WTC11 (cell line): ENCODE results near the gene SPDYC. TPM values are rescaled to one million over a fixed set of nuclear protein-coding genes. Genes with fewer than 3 reads are reported as not detected.

Experiments
- ATAC-seq: fragments of 200-7000 bp; cut with Tn5 transposase; 2 replicates; pipeline ENCODE4 v1.10.0; 2021; ENCODE audit warnings: mild to moderate bottlenecking, moderate library complexity
- CTCF ChIA-PET: fragments of 300-600 bp; sonication (Branson Sonifier 250); formaldehyde crosslinking; loops from one replicate; lab custom pipeline; 2021; ENCODE audit warnings: antibody characterized with exemption; lab: Charles Lee
- POLR2A ChIA-PET: fragments of 350-600 bp; sonication (Branson Sonifier 250); formaldehyde crosslinking; loops from one replicate; lab custom pipeline; 2021; ENCODE audit warnings: antibody characterized with exemption; lab: Charles Lee
- DNase-seq: peaks from one replicate; pipeline ENCODE4 v3.0.0; 2021; ENCODE audit warnings: low spot score
- H3K27ac Mint-ChIP-seq: 2 replicates; pipeline ENCODE4 v1.8.0; 2021; ENCODE audit warnings: mixed read lengths
- H3K27me3 Mint-ChIP-seq: 2 replicates; pipeline ENCODE4 v1.8.0; 2021; ENCODE audit warnings: low read depth, mild to moderate bottlenecking, moderate library complexity, mixed read lengths
- H3K36me3 Mint-ChIP-seq: 2 replicates; pipeline ENCODE4 v1.8.0; 2021; ENCODE audit warnings: mixed read lengths
- H3K4me1 Mint-ChIP-seq: 2 replicates; pipeline ENCODE4 v1.8.0; 2022; ENCODE audit warnings: mixed read lengths
- H3K4me3 Mint-ChIP-seq: 2 replicates; pipeline ENCODE4 v1.8.0; 2021; ENCODE audit warnings: mild to moderate bottlenecking, moderate library complexity, mixed read lengths
- H3K9me3 Mint-ChIP-seq: 2 replicates; pipeline ENCODE4 v1.8.0; 2021; ENCODE audit warnings: mixed read lengths
- ERG ChIP-seq: fragments of 250-450 bp; sonication (Bioruptor Pico); IDR thresholded peaks from 2 replicates; pipeline ENCODE4 v1.8.0; 2021; ENCODE audit warnings: mild to moderate bottlenecking
- ETV6 ChIP-seq: sonication (generic); formaldehyde crosslinking; IDR thresholded peaks from 2 replicates; pipeline ENCODE4 v1.8.1; 2022; ENCODE audit warnings: mild to moderate bottlenecking, missing genetic modification reagents
- FOXK1 ChIP-seq: sonication (generic); formaldehyde crosslinking; IDR thresholded peaks from 2 replicates; pipeline ENCODE4 v1.8.0; 2022; ENCODE audit warnings: mild to moderate bottlenecking, moderate library complexity, missing genetic modification reagents
- FOXP4 ChIP-seq: sonication (generic); formaldehyde crosslinking; IDR thresholded peaks from 2 replicates; pipeline ENCODE4 v1.8.0; 2022; ENCODE audit warnings: mild to moderate bottlenecking, missing genetic modification reagents
- IRF1 ChIP-seq: sonication (generic); formaldehyde crosslinking; IDR thresholded peaks from 2 replicates; pipeline ENCODE4 v1.8.0; 2023; ENCODE audit warnings: missing genetic modification reagents
- IRF2 ChIP-seq: sonication (generic); formaldehyde crosslinking; IDR thresholded peaks from 2 replicates; pipeline ENCODE4 v1.8.0; 2022; ENCODE audit warnings: low read depth, missing genetic modification reagents, borderline replicate concordance
- JAZF1 ChIP-seq: fragments of 250-450 bp; sonication (Bioruptor Pico); IDR thresholded peaks from 2 replicates; pipeline ENCODE4 v1.9.0; 2021; ENCODE audit warnings: moderate library complexity, mild to moderate bottlenecking, inconsistent platforms
- JUN ChIP-seq: sonication (generic); formaldehyde crosslinking; IDR thresholded peaks from 2 replicates; pipeline ENCODE4 v1.8.0; 2023; ENCODE audit warnings: mild to moderate bottlenecking, missing genetic modification reagents
- MAX ChIP-seq: sonication (generic); formaldehyde crosslinking; IDR thresholded peaks from 2 replicates; pipeline ENCODE4 v1.8.0; 2022; ENCODE audit warnings: mild to moderate bottlenecking, missing genetic modification reagents
- NFE2L1 ChIP-seq: sonication (generic); formaldehyde crosslinking; IDR thresholded peaks from 2 replicates; pipeline ENCODE4 v1.8.1; 2023; ENCODE audit warnings: missing genetic modification reagents
- NR3C1 ChIP-seq: sonication (generic); formaldehyde crosslinking; conservative IDR thresholded peaks from 2 replicates; pipeline ENCODE4 v1.8.1; 2023; ENCODE audit warnings: low read depth, mild to moderate bottlenecking, missing genetic modification reagents
- PRRX2 ChIP-seq: fragments of 250-450 bp; sonication (Bioruptor Pico); IDR thresholded peaks from 2 replicates; pipeline ENCODE4 v1.8.0; 2021; ENCODE audit warnings: mild to moderate bottlenecking
- RELA ChIP-seq: sonication (generic); formaldehyde crosslinking; IDR thresholded peaks from 2 replicates; pipeline ENCODE4 v1.8.1; 2022; ENCODE audit warnings: missing genetic modification reagents, mild to moderate bottlenecking, borderline replicate concordance
- RORB ChIP-seq: fragments of 250-450 bp; sonication (Bioruptor Pico); IDR thresholded peaks from 2 replicates; pipeline ENCODE4 v1.9.0; 2021; ENCODE audit warnings: mild to moderate bottlenecking
- SP1 ChIP-seq: sonication (generic); formaldehyde crosslinking; conservative IDR thresholded peaks from 2 replicates; pipeline ENCODE4 v1.8.1; 2022; ENCODE audit warnings: missing genetic modification reagents
- TEAD1 ChIP-seq: sonication (generic); formaldehyde crosslinking; IDR thresholded peaks from 2 replicates; pipeline ENCODE4 v1.8.0; 2022; ENCODE audit warnings: mild to moderate bottlenecking, missing genetic modification reagents
- USF1 ChIP-seq: sonication (generic); formaldehyde crosslinking; IDR thresholded peaks from 2 replicates; pipeline ENCODE4 v1.8.0; 2022; ENCODE audit warnings: mild to moderate bottlenecking, missing genetic modification reagents
- USF2 ChIP-seq: sonication (generic); formaldehyde crosslinking; IDR thresholded peaks from 2 replicates; pipeline ENCODE4 v1.8.1; 2023; ENCODE audit warnings: mild to moderate bottlenecking, missing genetic modification reagents, moderate library complexity
- ZBTB21 ChIP-seq: sonication (generic); formaldehyde crosslinking; IDR thresholded peaks from 2 replicates; pipeline ENCODE4 v1.8.1; 2023; ENCODE audit warnings: mild to moderate bottlenecking, missing genetic modification reagents, borderline replicate concordance
- ZNF121 ChIP-seq: sonication (generic); formaldehyde crosslinking; IDR thresholded peaks from 2 replicates; pipeline ENCODE4 v1.8.0; 2023; ENCODE audit warnings: missing genetic modification reagents
- ZNF138 ChIP-seq: sonication (generic); formaldehyde crosslinking; conservative IDR thresholded peaks from 2 replicates; pipeline ENCODE4 v1.8.1; 2022; ENCODE audit warnings: mild to moderate bottlenecking, moderate library complexity, missing genetic modification reagents
- ZNF281 ChIP-seq: sonication (generic); formaldehyde crosslinking; IDR thresholded peaks from 2 replicates; pipeline ENCODE4 v1.8.0; 2023; ENCODE audit warnings: mild to moderate bottlenecking, missing genetic modification reagents
- ZNF423 ChIP-seq: fragments of 250-450 bp; sonication (Bioruptor Pico); IDR thresholded peaks from 2 replicates; pipeline ENCODE4 v2.1.2; 2022; ENCODE audit warnings: mild to moderate bottlenecking, moderate library complexity
- total RNA-seq: library from RNA; stranded (reverse); gene quantifications from 3 replicates; pipeline ENCODE4 v1.2.3, GENCODE V29; 2021

The SPDYC gene
- total RNA-seq, 1 experiment from 2014 or later = 0.35 TPM

GRCh38 chr11:65213322-65214211, 43.5 kb downstream of the SPDYC start:
- POLR2A ChIA-PET = interaction anchor here (0.6 to 1.3 kb wide), 8 partner anchors 9 to 103 kb away, joined by 3 to 7 read pairs (median 4); partner anchors contain the start of genes SPDYC and SYVN1
- peaks cover 17% of the 10 kb centered on the region for H3K36me3 Mint-ChIP-seq
- ATAC-seq (peak; percentile 85), DNase-seq (peak; percentile 84)
- H3K9me3 Mint-ChIP-seq = no peaks in the 10 kb centered on the region
- peak overlapping the region; percentile 58 for H3K4me3 Mint-ChIP-seq
- H3K27ac Mint-ChIP-seq = peak overlapping the region; percentile 100
- H3K4me1 Mint-ChIP-seq = peaks cover 42% of the 10 kb centered on the region
- no peaks in the 10 kb centered on the region for H3K27me3 Mint-ChIP-seq
- CTCF ChIA-PET = interaction anchor here (0.5 to 4.8 kb wide), 17 partner anchors 9 to 526 kb away, joined by 3 to 55 read pairs (median 5); partner anchors contain the start of genes CAPN1, CDC42EP2, POLA2 and TM7SF2
- TF ChIP-seq FOXK1 (peak; percentile 77; the same call in 1 of the 2 replicates), USF1 (CRISPR knock-in tag) (no peak; the same call in 1 of the 2 replicates), IRF2 (CRISPR knock-in tag) (no peak), USF2 (CRISPR knock-in tag) (peak; percentile 59), PRRX2 (CRISPR knock-in tag) (peak; percentile 65; the same call in 1 of the 2 replicates), ZBTB21 (CRISPR knock-in tag) (peak; percentile 12; the same call in 1 of the 2 replicates), ZNF138 (CRISPR knock-in tag) (0 out of 2 replicates have a peak, but pooled peaks have one; percentile 51), JAZF1 (CRISPR knock-in tag) (no peak), RORB (CRISPR knock-in tag) (no peak), ERG (CRISPR knock-in tag) (no peak), IRF1 (CRISPR knock-in tag) (no peak), TEAD1 (CRISPR knock-in tag) (peak; percentile 77), ZNF423 (CRISPR knock-in tag) (peak; percentile 63), SP1 (CRISPR knock-in tag) (no peak; the same call in 1 of the 2 replicates), RELA (CRISPR knock-in tag) (peak; percentile 20; the same call in 1 of the 2 replicates), JUN (CRISPR knock-in tag) (0 out of 2 replicates have a peak, but pooled peaks have one; percentile 35), ZNF121 (CRISPR knock-in tag) (peak; percentile 38; the same call in 1 of the 2 replicates), MAX (CRISPR knock-in tag) (peak; percentile 81), FOXP4 (CRISPR knock-in tag) (peak; percentile 73), NR3C1 (0 out of 2 replicates have a peak, but pooled peaks have one; percentile 67), NFE2L1 (CRISPR knock-in tag) (peak; percentile 86), ZNF281 (peak; percentile 89; the same call in 1 of the 2 replicates), ETV6 (peak; percentile 74; the same call in 1 of the 2 replicates)
